Keratinocyte (primary cell): Measurements from ENCODE around the gene CASR. TPM values are rescaled to one million over a fixed set of nuclear protein-coding genes. Genes with fewer than 3 reads are reported as not detected.

ENCODE experiments used
- DNase-seq: peaks from one replicate; pipeline ENCODE4 v3.0.0-alpha.2; 2011; ENCODE audit warnings: low read depth, missing footprints, low spot score
- FAIRE-seq: peaks from 2 replicates; lab custom pipeline; 2011; peaks lifted over from hg19 to GRCh38; lab: Jason Lieb, UNC
- H2AFZ ChIP-seq: 2 replicates; pipeline ENCODE4 v1.6.0; 2012; ENCODE audit warnings: low read length, control low read depth, inconsistent platforms; ENCODE audit not compliant: control insufficient read depth
- H3K27ac ChIP-seq: 2 replicates; pipeline ENCODE4 v1.5.1; 2011; ENCODE audit warnings: low read length; ENCODE audit not compliant: control insufficient read depth, insufficient read depth
- H3K27me3 ChIP-seq: 3 replicates; pipeline ENCODE4 v1.6.0; 2011; ENCODE audit warnings: low read length; ENCODE audit not compliant: control insufficient read depth, insufficient read depth; ENCODE audit errors: extremely low read depth
- H3K36me3 ChIP-seq, 2 experiments: 2 replicates in 1 of 2; 3 replicates in 1 of 2; pipeline ENCODE4 v1.5.1; 2011; ENCODE audit warnings: low read length in 2 of 2, mild to moderate bottlenecking in 1 of 2; ENCODE audit not compliant: control insufficient read depth in 2 of 2, insufficient read depth in 2 of 2; ENCODE audit errors: extremely low read depth in 1 of 2
- H3K4me1 ChIP-seq: 3 replicates; pipeline ENCODE4 v1.5.1; 2011; ENCODE audit warnings: low read length; ENCODE audit not compliant: control insufficient read depth, insufficient read depth; ENCODE audit errors: extremely low read depth
- H3K4me2 ChIP-seq: 3 replicates; pipeline ENCODE4 v1.6.0; 2011; ENCODE audit warnings: low read depth, low read length; ENCODE audit not compliant: control insufficient read depth, insufficient read depth; ENCODE audit errors: extremely low read depth
- H3K4me3 ChIP-seq, 3 experiments: fragments of 200-600 bp in 1 of 3; sonication (generic) in 1 of 3; 2 replicates in 2 of 3; 3 replicates in 1 of 3; pipeline ENCODE4 v1.5.1; 2011 to 2016; ENCODE audit warnings: low read length in 3 of 3, mild to moderate bottlenecking in 3 of 3, control low read depth in 2 of 3, inconsistent platforms in 1 of 3, low read depth in 1 of 3, mixed read lengths in 1 of 3, mixed run types in 1 of 3, moderate library complexity in 1 of 3; ENCODE audit not compliant: control insufficient read depth in 2 of 3, insufficient read depth in 2 of 3; ENCODE audit errors: extremely low read depth in 1 of 3
- H3K79me2 ChIP-seq: 2 replicates; pipeline ENCODE4 v1.6.0; 2012; ENCODE audit warnings: low read length; ENCODE audit not compliant: control insufficient read depth, insufficient read depth
- H3K9ac ChIP-seq: 3 replicates; pipeline ENCODE4 v1.6.0; 2011; ENCODE audit warnings: low read length; ENCODE audit not compliant: control insufficient read depth, insufficient read depth; ENCODE audit errors: extremely low read depth
- H3K9me1 ChIP-seq: 3 replicates; pipeline ENCODE4 v1.6.0; 2011; ENCODE audit warnings: low read length; ENCODE audit not compliant: control insufficient read depth, insufficient read depth; ENCODE audit errors: extremely low read depth
- H3K9me3 ChIP-seq: 2 replicates; pipeline ENCODE4 v1.5.1; 2012; ENCODE audit warnings: low read depth, low read length; ENCODE audit not compliant: control insufficient read depth
- H4K20me1 ChIP-seq: 3 replicates; pipeline ENCODE4 v1.6.0; 2011; ENCODE audit warnings: low read length; ENCODE audit not compliant: control insufficient read depth, insufficient read depth; ENCODE audit errors: extremely low read depth
- CTCF ChIP-seq, 3 experiments: IDR thresholded peaks in 1 of 3; conservative IDR thresholded peaks in 1 of 3; optimal IDR thresholded peaks in 1 of 3; 2 replicates in 2 of 3; 3 replicates in 1 of 3; pipeline versions ENCODE3 to v1.5.1; 2011; ENCODE audit warnings: low read length in 3 of 3, mild to moderate bottlenecking in 3 of 3, moderate library complexity in 2 of 3, control low read depth in 1 of 3, inconsistent platforms in 1 of 3; ENCODE audit not compliant: insufficient read depth in 2 of 3; ENCODE audit errors: extremely low read depth in 1 of 3
- EZH2 ChIP-seq: IDR thresholded peaks from one replicate; pipeline ENCODE4 v1.6.1; 2012; ENCODE audit warnings: inconsistent platforms, mild to moderate bottlenecking, low read length, moderate library complexity
- dilution Hi-C: fragments of 300-500 bp; cut with MboI; formaldehyde crosslinking; loops from one replicate; pipeline ENCODE4 v1.7.0; 2020; ENCODE audit warnings: low sequenced_read_pairs; ENCODE audit not compliant: extremely low pct_ligation_motif_present
- polyA plus RNA-seq, 5 experiments: library from polyadenylated mRNA; depleted of rRNA in 3 of 5; stranded (reverse) in 3 of 5; stranded (forward) in 1 of 5; unstranded in 1 of 5; fragments of >200 nt; gene quantifications; 1 replicate in 1 of 5; 2 replicates in 3 of 5; 3 replicates in 1 of 5; pipeline versions ENCODE4 v1.2.1 to v1.2.3, GENCODE V29; 2011 to 2012; ENCODE audit warnings: missing spikeins in 2 of 5, low read depth in 1 of 5, low replicate concordance in 1 of 5

Gene CASR
- polyA plus RNA-seq, 1 donor (not counting 4 experiments of a cell fraction or from before 2014, with no cell fraction given), result not detected

- H3K9me3 ChIP-seq, result no peaks in the 10 kb centered on the region
- dilution Hi-C loops, result no loop called here
- no peaks in the 10 kb centered on the region for H3K9me1 ChIP-seq
- FAIRE-seq (no peak), DNase-seq (no peak)
- no peak overlapping the region for H3K27ac ChIP-seq
- no peak overlapping the region for H3K4me3 ChIP-seq
- H3K27me3 ChIP-seq, result no peaks in the 10 kb centered on the region
- H3K36me3 ChIP-seq, result no peaks in the 10 kb centered on the region
- H2AFZ ChIP-seq, result no peak overlapping the region
- no peaks in the 10 kb centered on the region for H4K20me1 ChIP-seq
- no peak overlapping the region for H3K4me2 ChIP-seq
- H3K79me2 ChIP-seq, result no peaks in the 10 kb centered on the region
- TF ChIP-seq EZH2 (no peak), CTCF (optimal IDR thresholded peaks at IDR 0.05 in 1 of 3, IDR thresholded peaks at IDR 0.05 in 1 of 3, conservative IDR thresholded peaks at IDR 0.05 in 1 of 3; ENCODE audit: extremely low read depth in 1 of 3, insufficient read depth in 2 of 3, low read length in 3 of 3) (no peak)
- H3K9ac ChIP-seq, result no peak overlapping the region
- no peaks in the 10 kb centered on the region for H3K4me1 ChIP-seq
Observed at GRCh38 chr3:122255757-122256439, 72.4 kb downstream of the CASR start.

GRCh38 chr3:122257644-122258364 lies 74.3 kb downstream of the CASR start:
- Histone ChIP-seq H3K79me2 (no peaks in the 10 kb centered on the region), H3K27ac (no peak overlapping the region), H3K9me1 (no peaks in the 10 kb centered on the region), H3K4me1 (no peaks in the 10 kb centered on the region), H3K9ac (no peak overlapping the region), H3K4me3 (no peak overlapping the region), H3K36me3 (no peaks in the 10 kb centered on the region), H3K4me2 (no peak overlapping the region), H4K20me1 (no peaks in the 10 kb centered on the region), H3K9me3 (no peaks in the 10 kb centered on the region), H2AFZ (no peak overlapping the region), H3K27me3 (no peaks in the 10 kb centered on the region)
- dilution Hi-C loops, result no loop called here
- TF ChIP-seq CTCF (optimal IDR thresholded peaks at IDR 0.05 in 1 of 3, IDR thresholded peaks at IDR 0.05 in 1 of 3, conservative IDR thresholded peaks at IDR 0.05 in 1 of 3; ENCODE audit: extremely low read depth in 1 of 3, insufficient read depth in 2 of 3, low read length in 3 of 3) (no peak), EZH2 (no peak)
- FAIRE-seq (no peak), DNase-seq (no peak)
